ENCODE data around the gene ETF1.

Gene ETF1

DNA sequence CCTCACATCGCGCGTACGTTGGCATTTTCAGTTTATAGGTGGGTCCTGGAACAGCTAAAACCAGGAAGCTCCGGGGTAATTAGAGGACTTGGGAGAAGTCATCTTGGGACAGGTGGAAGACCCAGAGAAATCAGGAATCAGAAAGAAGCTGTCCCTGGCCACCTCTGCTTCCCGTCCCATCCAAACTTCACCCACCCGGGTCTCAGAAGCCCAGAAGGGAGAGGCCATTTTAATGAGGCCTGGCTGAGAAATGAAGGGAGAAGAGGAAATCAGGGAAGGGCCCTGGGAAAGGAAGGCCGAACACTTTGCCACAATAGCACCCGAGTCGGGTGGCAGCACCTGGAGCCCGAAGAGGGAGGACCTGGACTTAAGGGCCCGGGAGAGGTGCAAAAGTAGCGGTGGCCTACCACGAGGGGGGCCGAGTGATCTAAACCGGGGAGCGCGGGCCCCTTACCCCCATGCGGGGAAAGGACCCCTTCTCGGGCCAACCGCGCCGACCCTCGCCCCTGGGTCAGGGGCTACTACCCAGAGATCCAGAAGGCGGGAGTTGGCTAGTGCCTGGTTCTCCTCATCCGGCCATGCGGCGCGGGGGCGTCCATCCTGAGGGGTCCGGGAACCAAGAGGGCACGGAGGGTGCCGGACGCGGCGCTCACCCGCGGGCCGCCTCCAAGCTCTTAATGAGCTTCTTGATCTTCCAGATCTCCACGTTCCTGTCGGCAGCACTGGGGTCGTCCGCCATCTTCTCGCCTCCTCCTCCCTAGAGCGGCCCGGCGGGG, 668 bp downstream of the ETF1 start:
- Histone ChIP-seq H3K27ac (ENCODE audit: low read length) (peak overlapping the region; percentile 92), H3K36me3 (ENCODE audit: control insufficient read depth in 1 of 2, insufficient read depth in 2 of 2, low read length in 2 of 2) (peaks cover 0 to 14% of the 10 kb centered on the region in 2 donors), H3K4me3 (ENCODE audit: low read depth in 1 of 2, low read length in 2 of 2) (peak overlapping the region; percentile 84 to 91), H3K4me1 (ENCODE audit: control insufficient read depth in 1 of 2, insufficient read depth in 2 of 2, low read length in 2 of 2) (peaks cover 20 to 58% of the 10 kb centered on the region in 2 donors), H3K27me3 (ENCODE audit: low read depth, low read length) (no peaks in the 10 kb centered on the region), H3K9me3 (ENCODE audit: control insufficient read depth in 1 of 2, low read length in 2 of 2) (no peaks in the 10 kb centered on the region)

DNA sequence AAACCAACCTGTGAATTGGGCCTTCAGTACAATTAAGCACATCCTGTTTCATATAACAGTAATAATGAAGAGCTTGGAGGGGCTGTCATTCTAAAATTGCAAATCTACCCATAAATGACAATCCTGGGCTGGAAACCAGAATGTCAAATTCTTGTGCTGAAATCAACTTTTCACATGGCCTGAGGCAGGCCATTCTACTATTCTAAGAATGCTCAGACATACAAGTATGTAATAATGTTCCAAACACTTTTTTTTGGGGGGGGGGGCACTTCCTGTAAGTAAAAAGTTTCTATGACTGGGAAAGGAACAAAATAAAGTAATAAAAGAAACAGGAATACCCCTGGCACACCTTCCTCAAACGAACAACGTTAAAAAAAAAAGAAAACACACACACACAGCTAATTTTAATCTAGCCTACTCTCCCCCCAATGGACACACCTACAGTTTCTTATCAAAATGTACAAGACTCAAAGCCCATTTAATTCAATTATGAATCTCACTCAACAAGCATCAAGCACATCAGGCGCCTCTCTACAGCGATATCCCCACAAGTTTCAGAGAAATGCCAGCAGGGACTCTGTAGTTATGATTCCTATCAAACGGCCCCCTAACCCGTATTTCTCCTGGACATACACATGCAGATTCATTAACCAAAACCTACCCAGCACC, 1.4 kb downstream of the ETF1 start:
- Histone ChIP-seq H3K4me3 (ENCODE audit: low read depth in 1 of 2, low read length in 2 of 2) (peak overlapping the region; percentile 84 to 91), H3K9me3 (ENCODE audit: control insufficient read depth in 1 of 2, low read length in 2 of 2) (no peaks in the 10 kb centered on the region), H3K27me3 (ENCODE audit: low read depth, low read length) (no peaks in the 10 kb centered on the region), H3K4me1 (ENCODE audit: control insufficient read depth in 1 of 2, insufficient read depth in 2 of 2, low read length in 2 of 2) (peaks cover 20 to 56% of the 10 kb centered on the region in 2 donors), H3K27ac (ENCODE audit: low read length) (peak overlapping the region; percentile 92), H3K36me3 (ENCODE audit: control insufficient read depth in 1 of 2, insufficient read depth in 2 of 2, low read length in 2 of 2) (peaks cover 3 to 14% of the 10 kb centered on the region in 2 donors)

DNA sequence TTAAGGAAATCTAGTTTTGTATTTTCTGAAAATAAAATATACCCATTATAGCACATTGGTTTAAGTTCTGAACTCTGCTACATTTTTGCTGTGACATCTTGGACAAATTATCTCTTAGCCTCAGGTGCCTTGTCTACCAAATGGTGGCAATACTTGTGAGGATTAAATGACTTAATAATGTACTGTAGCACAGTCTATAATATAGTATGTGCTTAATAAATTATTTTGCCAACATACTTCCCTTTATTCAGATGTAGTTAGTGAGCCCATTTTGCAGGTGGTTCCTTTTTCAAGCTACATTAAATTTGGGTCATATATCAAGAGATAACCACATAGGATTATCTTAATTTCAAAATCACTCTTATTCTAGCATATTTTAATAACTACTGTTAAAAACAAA, 3.2 kb downstream of the ETF1 start:
- Histone ChIP-seq H3K27ac (ENCODE audit: low read length) (no peak overlapping the region), H3K9me3 (ENCODE audit: control insufficient read depth in 1 of 2, low read length in 2 of 2) (no peaks in the 10 kb centered on the region), H3K4me3 (ENCODE audit: low read depth in 1 of 2, low read length in 2 of 2) (no peak overlapping the region), H3K27me3 (ENCODE audit: low read depth, low read length) (no peaks in the 10 kb centered on the region), H3K36me3 (ENCODE audit: control insufficient read depth in 1 of 2, insufficient read depth in 2 of 2, low read length in 2 of 2) (peaks cover 6 to 14% of the 10 kb centered on the region in 2 donors), H3K4me1 (ENCODE audit: control insufficient read depth in 1 of 2, insufficient read depth in 2 of 2, low read length in 2 of 2) (peaks cover 20 to 41% of the 10 kb centered on the region in 2 donors)

DNA sequence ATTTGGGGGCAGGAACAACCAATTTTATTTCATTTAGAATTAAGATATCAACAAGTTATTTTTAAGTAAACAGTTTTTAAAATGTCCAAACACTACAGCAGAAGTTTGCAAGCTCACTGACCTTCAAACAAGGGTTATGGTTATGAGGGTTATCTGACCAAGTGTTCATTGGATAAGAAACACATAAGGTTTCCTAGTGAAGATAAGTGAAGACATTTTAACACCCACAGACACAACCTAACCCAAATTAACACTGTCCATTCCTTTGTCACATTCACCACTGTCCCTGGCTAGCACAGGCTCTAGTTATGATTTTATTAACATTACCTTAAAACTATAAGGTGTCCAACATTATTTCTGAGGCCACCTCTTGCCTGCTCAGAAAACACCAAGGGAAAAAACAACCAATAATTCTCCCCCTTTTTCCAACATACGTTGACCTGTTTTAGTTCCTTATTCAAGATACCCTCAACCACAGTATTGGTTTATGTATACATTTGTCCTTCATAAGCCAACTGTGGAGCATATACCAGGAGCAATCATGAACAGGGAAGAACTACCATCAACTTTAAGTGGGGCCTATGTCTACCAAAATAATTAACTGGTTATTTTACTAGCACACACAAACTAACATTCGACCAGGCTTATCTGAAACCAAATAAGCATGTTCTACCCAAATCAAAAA, 4.0 kb downstream of the ETF1 start:
- H3K4me1 ChIP-seq (ENCODE audit: control insufficient read depth in 1 of 2, insufficient read depth in 2 of 2, low read length in 2 of 2): peaks cover 20 to 42% of the 10 kb centered on the region in 2 donors
- H3K9me3 ChIP-seq (ENCODE audit: control insufficient read depth in 1 of 2, low read length in 2 of 2): no peaks in the 10 kb centered on the region
- H3K36me3 ChIP-seq (ENCODE audit: control insufficient read depth in 1 of 2, insufficient read depth in 2 of 2, low read length in 2 of 2): peaks cover 6 to 14% of the 10 kb centered on the region in 2 donors
- H3K27me3 ChIP-seq (ENCODE audit: low read depth, low read length): no peaks in the 10 kb centered on the region
- no peak overlapping the region for H3K27ac ChIP-seq (ENCODE audit: low read length)
- H3K4me3 ChIP-seq (ENCODE audit: low read depth in 1 of 2, low read length in 2 of 2): no peak overlapping the region

DNA sequence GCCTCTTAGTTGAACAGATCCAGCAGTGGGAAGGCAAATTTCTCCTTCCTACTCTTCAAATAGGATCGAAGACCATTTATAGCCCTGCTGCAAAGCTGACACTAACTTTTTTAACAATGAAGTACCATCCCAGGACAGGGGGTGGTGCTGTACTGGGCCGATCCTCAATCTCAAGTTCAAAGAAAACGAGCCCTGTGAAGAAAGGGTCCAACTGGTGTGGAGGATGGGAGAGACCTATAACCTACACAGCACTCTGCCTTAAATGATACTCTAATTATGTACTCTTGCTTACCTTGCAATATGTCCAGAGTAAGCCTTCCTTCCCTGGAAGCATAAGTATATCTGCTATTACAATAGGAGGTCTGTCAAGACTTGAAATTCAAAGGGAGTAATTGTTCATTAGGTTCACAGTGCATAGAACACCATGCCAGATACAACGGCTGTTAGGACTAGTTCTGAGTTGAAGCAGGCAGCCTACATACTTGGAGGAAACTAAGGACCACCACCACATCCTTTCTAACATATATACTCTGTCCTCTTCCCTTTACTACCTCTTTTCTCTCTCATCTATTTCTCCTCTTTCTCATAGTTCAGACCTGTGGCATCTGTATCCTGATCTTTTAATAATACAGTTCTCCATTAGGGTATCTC, 6.2 kb downstream of the ETF1 start:
- Histone ChIP-seq H3K27ac (ENCODE audit: low read length) (no peak overlapping the region), H3K4me1 (ENCODE audit: control insufficient read depth in 1 of 2, insufficient read depth in 2 of 2, low read length in 2 of 2) (peaks cover 19 to 44% of the 10 kb centered on the region in 2 donors), H3K9me3 (ENCODE audit: control insufficient read depth in 1 of 2, low read length in 2 of 2) (no peaks in the 10 kb centered on the region), H3K4me3 (ENCODE audit: low read depth in 1 of 2, low read length in 2 of 2) (no peak overlapping the region), H3K27me3 (ENCODE audit: low read depth, low read length) (no peaks in the 10 kb centered on the region), H3K36me3 (ENCODE audit: control insufficient read depth in 1 of 2, insufficient read depth in 2 of 2, low read length in 2 of 2) (peaks cover 0 to 6% of the 10 kb centered on the region in 2 donors)

DNA sequence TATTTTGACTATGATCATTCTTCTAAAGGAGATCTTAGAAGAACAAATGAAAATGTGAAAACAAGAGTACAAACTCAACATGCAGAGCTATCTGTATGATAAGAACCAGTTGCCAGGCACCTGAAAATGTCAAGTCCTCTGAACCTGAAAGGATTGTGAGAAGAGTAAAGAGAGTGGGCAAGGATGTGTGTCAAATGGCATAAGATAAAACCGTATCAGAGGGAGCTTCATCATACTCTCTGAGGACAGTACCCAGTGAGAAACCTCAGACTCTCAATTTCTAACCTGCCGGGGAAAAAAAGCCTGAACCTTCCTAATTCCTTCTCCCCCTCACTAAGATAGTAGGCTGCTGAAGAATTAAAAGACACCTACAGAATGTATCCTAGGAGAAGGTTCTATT, 6.8 kb downstream of the ETF1 start:
- Histone ChIP-seq H3K36me3 (ENCODE audit: control insufficient read depth in 1 of 2, insufficient read depth in 2 of 2, low read length in 2 of 2) (peaks cover 0 to 6% of the 10 kb centered on the region in 2 donors), H3K4me3 (ENCODE audit: low read depth in 1 of 2, low read length in 2 of 2) (no peak overlapping the region), H3K9me3 (ENCODE audit: control insufficient read depth in 1 of 2, low read length in 2 of 2) (no peaks in the 10 kb centered on the region), H3K27ac (ENCODE audit: low read length) (no peak overlapping the region), H3K4me1 (ENCODE audit: control insufficient read depth in 1 of 2, insufficient read depth in 2 of 2, low read length in 2 of 2) (peaks cover 13 to 38% of the 10 kb centered on the region in 2 donors), H3K27me3 (ENCODE audit: low read depth, low read length) (no peaks in the 10 kb centered on the region)

DNA sequence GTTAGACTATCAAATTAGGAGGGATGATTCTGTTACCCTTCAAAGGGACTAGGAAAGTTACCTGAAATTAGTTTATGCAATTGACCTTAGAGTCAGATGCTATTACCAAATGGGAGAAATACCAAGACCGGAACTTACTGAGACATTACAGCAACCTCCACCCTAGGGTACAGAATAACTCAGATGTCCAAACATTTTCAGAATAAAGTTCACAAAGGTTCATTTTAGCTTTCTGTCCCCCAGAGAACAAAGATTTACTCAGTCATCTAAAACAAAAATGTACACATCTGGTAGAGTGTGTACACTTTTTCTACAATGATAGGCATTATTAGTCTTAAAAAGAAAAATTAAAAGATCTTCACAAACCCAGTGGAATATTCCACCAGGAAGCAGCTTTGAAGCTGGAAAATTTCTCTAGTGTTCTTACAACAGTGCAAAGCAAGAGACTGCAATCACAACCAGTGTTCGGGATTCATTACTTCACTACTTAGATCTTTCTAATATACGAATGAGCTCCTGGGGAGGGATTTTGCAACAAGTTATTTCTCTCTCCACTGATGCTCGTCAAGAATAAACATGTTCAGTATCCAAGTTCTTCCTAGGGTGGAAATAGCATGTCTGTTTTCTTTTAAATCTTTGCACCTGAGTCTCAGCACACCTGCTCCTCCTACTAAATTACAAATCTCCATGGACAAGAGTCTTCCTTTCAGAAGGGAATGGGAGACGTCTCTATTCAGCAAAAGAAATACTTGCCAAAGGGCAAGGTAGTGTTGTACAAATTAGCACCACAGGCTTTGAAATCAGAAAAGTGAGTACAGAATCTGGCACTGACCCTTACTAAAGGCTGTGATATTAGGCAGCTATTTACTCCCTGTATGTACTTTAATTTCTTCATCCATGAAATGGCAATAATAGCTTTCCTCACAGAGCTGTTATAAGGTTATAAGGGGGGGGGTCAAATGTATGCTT, 8.8 kb downstream of the ETF1 start:
- no peaks in the 10 kb centered on the region for H3K27me3 ChIP-seq (ENCODE audit: low read depth, low read length)
- no peak overlapping the region for H3K27ac ChIP-seq (ENCODE audit: low read length)
- H3K4me3 ChIP-seq (ENCODE audit: low read depth in 1 of 2, low read length in 2 of 2): no peak overlapping the region
- no peaks in the 10 kb centered on the region for H3K9me3 ChIP-seq (ENCODE audit: control insufficient read depth in 1 of 2, low read length in 2 of 2)
- peaks cover 7 to 20% of the 10 kb centered on the region in 2 donors for H3K4me1 ChIP-seq (ENCODE audit: control insufficient read depth in 1 of 2, insufficient read depth in 2 of 2, low read length in 2 of 2)
- peaks cover 0 to 8% of the 10 kb centered on the region in 2 donors for H3K36me3 ChIP-seq (ENCODE audit: control insufficient read depth in 1 of 2, insufficient read depth in 2 of 2, low read length in 2 of 2)

DNA sequence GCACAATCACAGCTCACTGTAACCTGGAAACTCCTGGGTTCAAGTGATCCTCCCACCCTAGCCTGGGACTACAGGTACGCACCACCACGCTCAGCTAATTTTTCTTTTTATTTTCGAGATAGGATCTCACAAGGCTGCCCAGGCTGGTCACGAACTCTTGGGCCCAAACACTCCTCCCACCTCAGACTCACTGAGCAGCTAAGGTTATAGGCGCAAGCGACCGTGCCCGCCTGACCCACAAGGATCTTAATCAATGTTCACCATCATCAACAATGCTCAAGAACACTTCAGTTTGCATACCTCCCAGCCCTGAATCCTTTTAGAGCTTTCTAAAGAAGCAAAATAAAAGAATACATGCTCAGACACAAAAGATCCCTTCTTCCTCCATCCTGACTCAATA, 13.2 kb downstream of the ETF1 start:
- H3K27me3 ChIP-seq (ENCODE audit: low read depth, low read length): no peaks in the 10 kb centered on the region
- no peak overlapping the region for H3K27ac ChIP-seq (ENCODE audit: low read length)
- H3K9me3 ChIP-seq (ENCODE audit: control insufficient read depth in 1 of 2, low read length in 2 of 2): no peaks in the 10 kb centered on the region
- peaks cover 0 to 4% of the 10 kb centered on the region in 2 donors for H3K36me3 ChIP-seq (ENCODE audit: control insufficient read depth in 1 of 2, insufficient read depth in 2 of 2, low read length in 2 of 2)
- H3K4me3 ChIP-seq (ENCODE audit: low read depth in 1 of 2, low read length in 2 of 2): no peak overlapping the region
- peaks cover 0 to 12% of the 10 kb centered on the region in 2 donors for H3K4me1 ChIP-seq (ENCODE audit: control insufficient read depth in 1 of 2, insufficient read depth in 2 of 2, low read length in 2 of 2)

DNA sequence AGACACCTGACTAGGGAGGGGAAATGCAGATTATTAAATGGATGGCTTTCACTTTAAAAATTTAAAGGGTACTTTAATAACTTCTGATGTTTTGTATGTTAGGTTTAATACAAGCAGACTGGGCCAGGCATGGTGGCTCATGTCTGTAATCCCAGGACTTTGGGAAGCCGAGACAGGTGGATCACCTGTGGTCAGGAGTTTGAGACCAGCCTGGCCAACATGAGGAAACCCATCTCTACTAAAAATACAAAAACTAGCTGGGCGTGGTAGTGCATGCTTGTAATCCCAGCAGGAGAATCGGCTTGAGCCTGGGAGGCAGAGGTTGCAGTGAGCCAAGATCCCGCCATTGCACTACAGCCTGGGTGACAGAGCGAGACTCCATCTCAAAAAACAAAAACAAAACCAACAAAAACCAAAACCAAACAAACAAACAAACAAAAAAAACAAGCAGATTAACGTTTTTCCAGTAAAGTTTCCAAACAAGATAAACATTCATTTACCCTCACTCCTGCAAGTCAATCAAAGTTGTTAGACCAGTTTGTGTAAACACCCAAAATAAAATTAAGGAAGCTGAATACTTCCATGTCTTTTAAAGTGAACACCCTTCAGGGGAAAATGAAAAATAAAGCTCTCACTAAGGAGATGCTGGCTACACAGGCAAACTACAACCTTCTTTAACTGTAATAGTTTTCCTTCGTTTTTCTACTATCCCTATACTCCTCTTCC, 14.1 kb downstream of the ETF1 start:
- H3K4me1 ChIP-seq (ENCODE audit: control insufficient read depth in 1 of 2, insufficient read depth in 2 of 2, low read length in 2 of 2): peaks cover 0 to 3% of the 10 kb centered on the region in 2 donors
- no peak overlapping the region for H3K27ac ChIP-seq (ENCODE audit: low read length)
- H3K36me3 ChIP-seq (ENCODE audit: control insufficient read depth in 1 of 2, insufficient read depth in 2 of 2, low read length in 2 of 2): peaks cover 0 to 4% of the 10 kb centered on the region in 2 donors
- H3K27me3 ChIP-seq (ENCODE audit: low read depth, low read length): no peaks in the 10 kb centered on the region
- no peaks in the 10 kb centered on the region for H3K9me3 ChIP-seq (ENCODE audit: control insufficient read depth in 1 of 2, low read length in 2 of 2)
- no peak overlapping the region for H3K4me3 ChIP-seq (ENCODE audit: low read depth in 1 of 2, low read length in 2 of 2)

DNA sequence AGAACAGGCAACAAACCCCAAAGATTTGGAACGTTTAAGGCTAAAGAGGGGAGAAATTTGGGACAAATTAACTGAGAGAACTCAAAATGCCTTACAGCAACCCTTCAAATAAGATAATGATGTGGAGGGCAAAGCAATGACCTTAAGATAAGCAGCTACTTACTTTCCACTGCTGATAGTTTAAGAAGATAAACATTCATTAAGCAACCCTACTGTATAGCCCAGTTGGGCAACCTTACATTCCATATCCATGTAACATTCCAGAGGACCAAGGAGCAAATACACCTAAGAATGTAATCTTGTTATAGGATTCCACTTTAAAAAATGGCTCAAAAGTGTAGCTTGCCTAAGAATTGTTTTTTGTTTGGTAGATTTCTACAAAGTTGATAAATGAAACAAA, 14.8 kb downstream of the ETF1 start:
- peaks cover 0 to 4% of the 10 kb centered on the region in 2 donors for H3K36me3 ChIP-seq (ENCODE audit: control insufficient read depth in 1 of 2, insufficient read depth in 2 of 2, low read length in 2 of 2)
- no peak overlapping the region for H3K4me3 ChIP-seq (ENCODE audit: low read depth in 1 of 2, low read length in 2 of 2)
- no peaks in the 10 kb centered on the region for H3K9me3 ChIP-seq (ENCODE audit: control insufficient read depth in 1 of 2, low read length in 2 of 2)
- no peak overlapping the region for H3K27ac ChIP-seq (ENCODE audit: low read length)
- H3K27me3 ChIP-seq (ENCODE audit: low read depth, low read length): no peaks in the 10 kb centered on the region
- no peaks in the 10 kb centered on the region for H3K4me1 ChIP-seq (ENCODE audit: control insufficient read depth in 1 of 2, insufficient read depth in 2 of 2, low read length in 2 of 2)
